HG03558 (cell line): ENCODE results near the gene GLYATL1B.
"Not testable (repeated sequence)": the region's sequence is repeated elsewhere in the genome, so short reads cannot be mapped to it uniquely, and the experiment has no call there.

Experiments
- ATAC-seq: cut with Tn5 transposase; IDR thresholded peaks from one replicate; pipeline ENCODE4 v1.9.1; 2021; ENCODE audit warnings: moderate number of reproducible peaks; ENCODE audit not compliant: unreplicated experiment; ENCODE audit errors: extremely low read depth

Gene GLYATL1B

DNA sequence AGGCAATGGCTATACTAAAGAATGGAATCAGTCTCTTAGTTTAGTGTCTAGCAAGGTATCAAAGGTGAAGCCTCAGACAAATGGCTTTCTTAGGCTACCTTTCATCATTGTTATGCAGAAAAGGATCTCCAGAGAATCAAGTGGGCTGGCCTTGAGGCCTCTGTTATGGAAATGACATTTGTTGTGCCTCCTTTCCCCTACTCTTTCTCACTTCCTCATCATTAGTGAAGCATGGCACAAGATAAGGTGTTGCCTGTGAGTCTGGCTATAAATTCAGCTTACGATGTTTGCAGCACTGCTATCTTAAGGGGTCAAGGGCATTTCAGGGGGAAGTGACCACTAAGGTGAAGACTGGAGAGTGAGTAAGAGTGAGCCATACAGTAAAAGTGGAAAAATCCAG lies 9.1 kb downstream of the GLYATL1B start:
- ATAC-seq = peak; percentile 73

GRCh38 chr11:59095972-59096575 lies 10.0 kb downstream of the GLYATL1B start:
- ATAC-seq = not testable (repeated sequence)

DNA sequence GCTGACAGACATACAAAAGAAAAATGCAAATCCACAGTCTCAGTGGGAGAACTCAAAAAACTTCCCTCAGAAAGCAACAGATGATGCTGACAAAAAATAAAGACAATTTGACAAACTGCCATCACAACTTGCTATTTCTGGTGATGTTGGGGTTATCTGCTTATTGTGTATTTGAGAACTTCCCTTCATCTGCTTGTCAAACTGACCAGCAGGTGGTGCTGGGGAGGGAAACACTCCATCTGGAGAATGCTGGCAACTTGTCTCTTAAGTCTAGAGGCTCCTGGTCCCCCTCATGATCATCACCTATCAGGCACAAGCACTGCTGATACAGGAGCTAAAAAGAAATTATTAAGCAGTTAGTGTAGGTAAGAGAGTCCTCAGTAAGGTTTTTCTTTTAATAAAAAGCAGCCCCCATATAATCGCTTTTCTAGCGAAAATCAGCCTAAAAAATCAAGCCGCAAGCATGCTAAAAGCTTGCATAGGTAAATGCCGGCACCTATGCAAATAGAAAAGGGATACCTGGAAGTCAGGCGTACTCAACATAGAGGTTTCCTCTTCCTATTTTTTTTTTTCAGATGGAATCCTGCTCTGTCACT lies 11.1 kb downstream of the GLYATL1B start:
- ATAC-seq = no peak

DNA sequence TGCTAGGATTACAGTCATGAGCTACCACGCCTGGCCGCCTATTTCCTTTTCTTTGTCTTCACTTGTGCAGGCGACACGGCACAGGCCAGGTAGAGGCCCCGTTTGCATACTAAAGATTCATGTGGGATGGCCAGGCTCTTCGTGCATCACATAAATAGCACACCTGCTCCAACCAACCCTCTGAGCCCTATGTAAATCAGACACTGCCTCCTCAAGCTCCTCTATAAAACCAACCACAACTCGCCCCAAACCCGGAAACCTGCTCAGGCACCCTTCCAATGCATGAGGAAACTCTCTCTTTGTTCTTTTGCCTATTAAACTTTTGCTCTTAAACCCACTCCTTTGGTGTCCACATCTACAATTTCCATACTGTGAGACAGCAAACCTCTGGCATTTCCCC lies 11.8 kb downstream of the GLYATL1B start:
- ATAC-seq = not testable (repeated sequence)

DNA sequence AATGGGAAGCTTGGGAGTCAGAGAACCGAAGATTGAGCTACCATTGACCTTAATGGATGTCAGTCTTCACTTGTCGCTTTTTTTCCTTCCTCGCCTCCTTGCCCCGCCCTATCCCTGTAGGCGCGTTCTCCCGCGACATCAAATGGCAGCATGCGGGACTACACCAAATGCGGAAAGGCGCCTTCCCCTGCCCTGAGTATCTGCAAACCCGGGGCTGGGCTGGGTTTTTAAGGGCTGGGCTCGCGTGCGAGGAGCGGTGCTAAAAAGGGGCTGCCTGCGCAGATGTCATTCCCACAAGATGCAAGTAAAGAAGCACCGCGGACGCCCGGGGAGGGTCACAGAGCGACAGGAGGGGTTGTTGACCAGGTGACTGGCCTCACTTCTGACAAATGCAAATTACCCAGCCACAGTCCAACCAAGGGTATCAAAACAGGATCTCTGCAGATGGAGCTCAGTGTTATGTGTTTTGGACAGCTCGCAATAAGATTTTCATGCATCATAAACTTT lies 16.2 kb downstream of the GLYATL1B start:
- peak; percentile 34 for ATAC-seq

DNA sequence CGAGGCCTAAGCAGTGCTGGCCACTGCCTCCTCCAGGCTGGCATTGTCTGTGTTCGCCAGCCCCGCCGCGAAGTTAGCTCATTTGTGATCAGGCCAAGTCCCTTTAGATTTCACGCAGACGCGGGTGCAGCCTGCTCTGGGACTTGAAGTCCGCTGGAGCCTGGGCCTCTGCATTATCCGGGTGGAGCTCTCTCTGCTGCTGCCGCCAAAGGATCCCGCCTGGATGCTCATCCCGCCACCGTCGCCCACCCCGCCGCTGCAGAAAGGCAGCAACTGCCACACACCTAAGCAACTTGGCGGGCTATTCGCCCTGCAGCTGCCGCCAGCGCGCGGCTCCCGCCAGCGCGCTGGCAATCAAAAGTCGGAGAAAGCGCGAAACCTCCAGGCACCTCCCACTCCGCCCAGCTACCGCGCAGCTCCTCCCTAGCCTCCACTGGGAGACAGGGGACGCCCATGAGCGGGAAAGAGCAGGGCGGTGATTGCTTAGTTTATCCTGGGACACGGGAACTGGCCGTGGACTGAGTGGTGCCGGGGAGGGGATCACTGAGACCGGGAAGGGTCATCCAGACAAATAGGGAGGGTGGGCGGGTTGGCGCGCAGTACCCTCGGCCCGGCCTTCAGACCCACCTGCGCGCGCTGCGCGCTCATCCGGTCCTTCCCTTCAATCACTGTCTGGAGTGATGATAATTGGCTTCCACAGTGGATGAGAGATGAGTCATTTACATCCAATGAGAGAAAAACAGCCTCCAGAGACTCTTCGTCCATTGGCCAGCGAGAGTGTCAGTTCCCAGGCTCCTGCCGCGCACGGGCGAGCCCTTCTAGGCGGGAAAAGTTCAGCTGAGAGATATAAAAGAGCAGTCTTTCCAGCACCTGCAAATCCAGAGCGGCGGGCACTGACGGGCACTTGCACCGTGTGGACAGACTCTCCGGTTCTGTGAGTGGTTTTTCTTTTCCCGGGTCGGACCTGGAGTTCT lies 20.5 kb downstream of the GLYATL1B start, which contains the start of gene FAM111B:
Gene FAM111B (plus strand): TSS at position 875 of the 974 bp plus-strand sequence. CDS start 2,389 bp downstream, outside the sequence.
- ATAC-seq = peak; percentile 65

DNA sequence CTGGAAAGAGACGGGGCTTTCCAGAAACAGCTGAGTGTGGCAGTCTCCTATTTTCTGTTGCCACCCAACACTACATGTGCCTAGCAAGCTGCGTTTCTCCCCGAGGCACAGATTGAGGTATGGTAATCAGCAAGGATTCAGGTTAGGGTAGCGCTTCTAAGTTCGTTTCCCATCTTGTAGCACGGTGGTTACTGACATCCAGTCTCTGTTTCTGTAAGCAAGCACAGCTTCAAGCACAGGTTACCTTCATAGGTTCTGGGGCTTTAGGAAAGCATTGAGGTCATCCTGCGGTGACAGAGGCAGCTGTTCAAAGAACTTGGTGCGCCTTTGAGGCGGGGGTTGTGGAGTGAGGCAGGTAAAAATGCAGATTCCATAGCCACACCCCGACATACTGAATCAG lies 21.6 kb downstream of the GLYATL1B start:
- ATAC-seq = not testable (repeated sequence)

- no peak for ATAC-seq
Observed at GRCh38 chr11:59112494-59112893, 26.4 kb downstream of the GLYATL1B start.

GRCh38 chr11:59114344-59114743 lies 28.2 kb downstream of the GLYATL1B start:
- ATAC-seq = no peak

GRCh38 chr11:59115553-59115952 lies 29.4 kb downstream of the GLYATL1B start:
- ATAC-seq = no peak

- ATAC-seq = no peak
Observed at GRCh38 chr11:59117774-59118173, 31.7 kb downstream of the GLYATL1B start.

DNA sequence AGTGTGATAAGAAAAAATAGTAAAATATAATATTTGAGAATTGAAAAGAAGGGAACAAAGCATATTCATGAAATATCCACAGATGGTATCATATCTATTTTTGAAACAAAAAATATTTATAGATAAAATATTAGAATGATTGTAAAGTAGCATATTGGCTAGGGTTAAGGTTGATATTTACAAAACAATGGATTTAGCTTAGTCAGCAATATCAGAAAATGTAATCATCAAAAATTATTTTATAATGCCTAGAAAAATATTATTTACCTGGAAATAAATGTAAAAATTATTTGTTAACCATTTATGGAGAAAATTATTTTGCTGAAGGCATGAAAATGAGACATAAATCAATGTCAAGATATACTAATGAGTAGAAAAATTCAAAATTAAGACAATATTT lies 33.7 kb downstream of the GLYATL1B start:
- no peak for ATAC-seq

DNA sequence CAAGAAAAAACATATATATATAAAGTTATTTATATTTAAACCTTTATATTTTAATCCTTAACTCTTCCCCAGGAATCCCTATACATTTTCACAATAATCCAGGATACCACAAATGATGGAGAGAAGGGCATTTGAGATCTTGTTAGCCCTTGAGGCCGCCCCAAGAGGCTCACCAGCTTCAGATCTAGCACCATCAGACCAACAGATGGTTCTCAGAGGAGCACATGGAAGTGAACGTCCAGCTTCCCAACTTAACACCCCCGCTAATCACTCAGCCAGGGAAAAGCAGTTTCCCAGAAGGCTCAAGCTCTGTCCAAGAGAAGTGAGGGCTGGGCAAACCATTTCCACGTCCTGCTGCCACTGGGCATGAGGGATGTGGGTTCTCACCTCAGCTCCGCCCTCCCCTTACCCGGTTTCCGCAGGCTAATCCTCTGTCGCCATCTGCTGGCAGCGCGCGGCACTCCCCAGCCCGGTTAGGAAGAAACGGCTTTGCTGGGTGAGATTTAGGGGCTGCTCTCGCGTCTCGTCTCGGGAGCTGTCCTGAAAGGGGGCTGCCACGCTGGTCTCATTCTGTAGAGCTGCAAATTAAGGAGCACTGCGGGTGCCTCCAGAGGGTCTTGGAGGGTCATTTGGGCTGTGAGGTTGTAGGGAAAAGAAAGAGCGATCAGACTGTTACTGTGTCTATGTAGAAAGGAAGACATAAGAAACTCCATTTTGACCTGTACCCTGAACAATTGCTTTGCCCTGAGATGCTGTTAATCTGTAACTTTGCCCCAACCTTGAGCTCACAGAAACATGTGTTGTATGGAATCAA lies 49.7 kb downstream of the GLYATL1B start:
- peak; percentile 64 for ATAC-seq

DNA sequence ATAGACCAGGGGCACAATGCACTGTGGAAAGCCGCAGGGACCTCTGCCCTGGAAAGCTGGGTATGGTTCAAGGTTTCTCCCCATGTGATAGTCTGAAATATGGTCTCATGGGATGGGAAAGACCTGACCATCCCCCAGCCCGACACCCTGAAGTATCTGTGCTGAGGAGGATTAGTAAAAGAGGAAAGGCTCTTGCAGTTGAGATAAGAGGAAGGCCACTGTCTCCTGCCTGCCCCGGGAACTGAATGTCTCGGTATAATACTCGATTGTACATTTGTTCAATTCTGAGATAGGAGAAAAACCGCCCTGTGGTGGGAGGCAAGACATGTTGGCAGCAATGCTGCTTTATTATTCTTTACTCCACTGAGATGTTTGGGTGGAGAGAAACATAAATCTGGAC lies 50.4 kb downstream of the GLYATL1B start:
- not testable (repeated sequence) for ATAC-seq

- no peak for ATAC-seq
Observed at GRCh38 chr11:59137190-59137589, 51.1 kb downstream of the GLYATL1B start.

- ATAC-seq = no peak
Observed at GRCh38 chr11:59138643-59139042, 52.5 kb downstream of the GLYATL1B start.

- no peak for ATAC-seq
Observed at GRCh38 chr11:59141191-59141590, 55.1 kb downstream of the GLYATL1B start.

DNA sequence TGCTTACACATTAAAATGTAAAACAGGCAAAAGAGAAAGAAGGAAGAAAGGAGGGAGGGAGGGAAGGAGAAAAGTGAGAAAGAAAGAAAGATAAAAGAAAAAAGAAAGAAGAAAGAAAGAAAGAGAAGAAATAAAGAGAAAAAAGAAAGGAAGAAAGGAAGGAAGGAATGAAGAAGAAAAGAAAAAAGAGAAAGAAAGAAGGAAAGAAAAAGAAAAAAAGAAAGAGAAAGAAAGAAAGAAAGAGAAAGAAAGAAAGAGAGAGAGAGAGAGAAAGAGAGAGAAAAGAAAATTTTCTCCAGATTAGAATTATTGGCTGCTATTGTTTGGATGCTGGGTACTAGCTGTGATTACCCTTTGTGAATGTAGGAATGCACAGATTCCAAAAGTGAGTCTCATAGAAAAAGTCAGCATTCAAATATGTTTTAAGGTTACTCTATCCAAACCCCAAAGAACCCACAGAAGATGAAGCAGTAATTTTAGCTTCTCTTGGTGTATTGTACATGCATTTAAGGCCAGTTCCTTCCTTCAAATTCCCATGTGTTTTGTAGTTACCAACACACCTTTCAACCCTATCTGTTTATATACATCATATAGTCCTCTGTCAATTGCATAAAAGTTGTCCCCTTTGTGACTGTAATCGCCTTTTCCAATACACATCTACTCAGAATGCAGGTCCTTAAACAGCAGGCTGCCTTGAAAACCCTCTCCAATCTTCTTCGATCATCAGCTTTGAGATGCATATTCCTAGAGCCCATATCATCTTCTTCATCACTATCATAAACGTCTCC lies 55.8 kb downstream of the GLYATL1B start:
- ATAC-seq = no peak
